Measurements from ENCODE around the gene C11orf24. TPM values are rescaled to one million over a fixed set of nuclear protein-coding genes. Genes with fewer than 3 reads are reported as not detected.

Gene C11orf24
- total and polyA plus RNA-seq, 2 experiments from 2014 or later, result 89.4 to 105 TPM

DNA sequence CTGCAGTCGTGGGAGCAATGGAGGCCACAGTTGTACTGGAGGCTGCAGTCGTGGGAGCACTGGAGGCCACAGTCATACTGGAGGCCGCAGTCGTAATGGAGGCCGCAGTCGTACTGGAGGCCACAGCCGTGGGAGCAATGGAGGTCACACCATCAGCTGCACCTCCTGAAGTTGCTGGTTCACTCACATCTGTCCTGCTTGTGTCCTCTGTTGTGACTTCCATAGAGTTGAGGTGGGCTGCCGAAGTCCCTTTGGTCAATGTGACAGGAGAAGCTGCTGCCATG is 9.3 kb downstream of the C11orf24 start:
- no peaks in the 10 kb centered on the region for H3K9me3 ChIP-seq (ENCODE audit: low read depth)
- 88 to 94% methylated on average over 8 of the region's 8 CpGs for WGBS, 2 experiments (ENCODE audit: low coverage in 1 of 2, low lambda C conversion rate in 2 of 2, missing lambda C conversion rate in 2 of 2)
- peaks cover 29% of the 10 kb centered on the region for H3K79me2 ChIP-seq (ENCODE audit: insufficient read depth)
- H3K4me3 ChIP-seq, result no peak overlapping the region
- H3K9me2 ChIP-seq (ENCODE audit: insufficient read depth), result no peaks in the 10 kb centered on the region
- TF ChIP-seq EZH2 (IDR thresholded peaks at IDR 0.05; ENCODE audit: insufficient read depth, poor library complexity, severe bottlenecking), result no peak
- no peak for TF ChIP-seq EZH2phosphoT487 (IDR thresholded peaks at IDR 0.05; ENCODE audit: insufficient read depth, low read depth)
- no peak overlapping the region for H2AFZ ChIP-seq
- no peak overlapping the region for H3K4me2 ChIP-seq (ENCODE audit: unreplicated experiment)
- no peaks in the 10 kb centered on the region for H3K27me3 ChIP-seq (replicated peaks; ENCODE audit: insufficient read depth)
- in situ Hi-C loops (cut with MboI), result loop anchor here (10.0 kb wide), 1 partner anchor 192 kb away; no protein-coding TSS in a partner anchor
- H3K4me1 ChIP-seq (ENCODE audit: insufficient read depth), result no peaks in the 10 kb centered on the region
- H3K27ac ChIP-seq, result no peak overlapping the region
- peaks cover 30% of the 10 kb centered on the region for H3K36me3 ChIP-seq (ENCODE audit: low read depth)
- no peaks in the 10 kb centered on the region for H4K20me1 ChIP-seq (ENCODE audit: insufficient read depth)
- H3F3A ChIP-seq (ENCODE audit: insufficient read depth), result peaks cover 8% of the 10 kb centered on the region; the same call in 1 of the 2 replicates
- no peak for DNase-seq
- no peak overlapping the region for H3K9ac ChIP-seq

GRCh38 chr11:68261749-68262543 is 9.8 kb downstream of the C11orf24 start:
- H3K4me2 ChIP-seq (ENCODE audit: unreplicated experiment), result no peak overlapping the region
- H3K36me3 ChIP-seq (ENCODE audit: low read depth), result peaks cover 25% of the 10 kb centered on the region
- H4K20me1 ChIP-seq (ENCODE audit: insufficient read depth), result no peaks in the 10 kb centered on the region
- H2AFZ ChIP-seq, result no peak overlapping the region
- peaks cover 24% of the 10 kb centered on the region for H3K79me2 ChIP-seq (ENCODE audit: insufficient read depth)
- H3F3A ChIP-seq (ENCODE audit: insufficient read depth), result peaks cover 8% of the 10 kb centered on the region; the same call in 1 of the 2 replicates
- H3K9me2 ChIP-seq (ENCODE audit: insufficient read depth), result no peaks in the 10 kb centered on the region
- no peak overlapping the region for H3K9ac ChIP-seq
- WGBS, 2 experiments (ENCODE audit: low coverage in 1 of 2, low lambda C conversion rate in 2 of 2, missing lambda C conversion rate in 2 of 2), result 86 to 88% methylated on average over 23 to 24 of the region's 24 CpGs
- H3K27ac ChIP-seq, result no peak overlapping the region
- no peak for TF ChIP-seq EZH2 (IDR thresholded peaks at IDR 0.05; ENCODE audit: insufficient read depth, poor library complexity, severe bottlenecking)
- no peak for TF ChIP-seq EZH2phosphoT487 (IDR thresholded peaks at IDR 0.05; ENCODE audit: insufficient read depth, low read depth)
- H3K4me3 ChIP-seq, result no peak overlapping the region
- H3K4me1 ChIP-seq (ENCODE audit: insufficient read depth), result no peaks in the 10 kb centered on the region
- no peak for DNase-seq
- H3K9me3 ChIP-seq (ENCODE audit: low read depth), result no peaks in the 10 kb centered on the region
- in situ Hi-C loops (cut with MboI), result loop anchor here (10.0 kb wide), 1 partner anchor 193 kb away; no protein-coding TSS in a partner anchor
- no peaks in the 10 kb centered on the region for H3K27me3 ChIP-seq (replicated peaks; ENCODE audit: insufficient read depth)

- 80 to 84% methylated on average over 14 to 15 of the region's 15 CpGs for WGBS, 2 experiments (ENCODE audit: low coverage in 1 of 2, low lambda C conversion rate in 2 of 2, missing lambda C conversion rate in 2 of 2)
- no peak for DNase-seq
- Histone ChIP-seq H3K27me3 (replicated peaks; ENCODE audit: insufficient read depth) (no peaks in the 10 kb centered on the region), H3K9ac (no peak overlapping the region), H3K4me2 (ENCODE audit: unreplicated experiment) (no peak overlapping the region), H3K9me2 (ENCODE audit: insufficient read depth) (no peaks in the 10 kb centered on the region), H3F3A (ENCODE audit: insufficient read depth) (peaks cover 8% of the 10 kb centered on the region; the same call in 1 of the 2 replicates), H3K9me3 (ENCODE audit: low read depth) (no peaks in the 10 kb centered on the region), H3K4me1 (ENCODE audit: insufficient read depth) (no peaks in the 10 kb centered on the region), H2AFZ (no peak overlapping the region), H3K27ac (no peak overlapping the region), H3K4me3 (no peak overlapping the region), H3K79me2 (ENCODE audit: insufficient read depth) (peaks cover 14% of the 10 kb centered on the region), H4K20me1 (ENCODE audit: insufficient read depth) (no peaks in the 10 kb centered on the region), H3K36me3 (ENCODE audit: low read depth) (peaks cover 18% of the 10 kb centered on the region)
- in situ Hi-C loops (cut with MboI), result loop anchor here (10.0 kb wide), 1 partner anchor 194 kb away; no protein-coding TSS in a partner anchor
- no peak for TF ChIP-seq EZH2phosphoT487 (IDR thresholded peaks at IDR 0.05; ENCODE audit: insufficient read depth, low read depth)
- TF ChIP-seq EZH2 (IDR thresholded peaks at IDR 0.05; ENCODE audit: insufficient read depth, poor library complexity, severe bottlenecking), result no peak
These were observed 10.8 kb downstream of the C11orf24 start for GRCh38 chr11:68261006-68261405.

- TF ChIP-seq EZH2 (IDR thresholded peaks at IDR 0.05; ENCODE audit: insufficient read depth, poor library complexity, severe bottlenecking) (no peak), EZH2phosphoT487 (IDR thresholded peaks at IDR 0.05; ENCODE audit: insufficient read depth, low read depth) (no peak)
- peaks cover 13% of the 10 kb centered on the region; the same call in 1 of the 2 replicates for H3K36me3 ChIP-seq (ENCODE audit: low read depth)
- H3K4me3 ChIP-seq, result no peak overlapping the region
- DNase-seq, result no peak
- no peaks in the 10 kb centered on the region for H3K27me3 ChIP-seq (replicated peaks; ENCODE audit: insufficient read depth)
- H3F3A ChIP-seq (ENCODE audit: insufficient read depth), result peaks cover 8% of the 10 kb centered on the region; the same call in 1 of the 2 replicates
- H3K4me2 ChIP-seq (ENCODE audit: unreplicated experiment), result no peak overlapping the region
- no peak overlapping the region for H2AFZ ChIP-seq
- H3K9me3 ChIP-seq (ENCODE audit: low read depth), result no peaks in the 10 kb centered on the region
- H3K79me2 ChIP-seq (ENCODE audit: insufficient read depth), result peaks cover 9% of the 10 kb centered on the region
- no peak overlapping the region for H3K9ac ChIP-seq
- H3K27ac ChIP-seq, result no peak overlapping the region
- 75 to 80% methylated on average over 6 of the region's 6 CpGs for WGBS, 2 experiments (ENCODE audit: low coverage in 1 of 2, low lambda C conversion rate in 2 of 2, missing lambda C conversion rate in 2 of 2)
- H4K20me1 ChIP-seq (ENCODE audit: insufficient read depth), result no peaks in the 10 kb centered on the region
- in situ Hi-C loops (cut with MboI), result loop anchor here (10.0 kb wide), 1 partner anchor 194 kb away; no protein-coding TSS in a partner anchor
- no peaks in the 10 kb centered on the region for H3K4me1 ChIP-seq (ENCODE audit: insufficient read depth)
- no peaks in the 10 kb centered on the region for H3K9me2 ChIP-seq (ENCODE audit: insufficient read depth)
These were observed 11.3 kb downstream of the C11orf24 start for GRCh38 chr11:68260484-68260883.
